RWPE2 (cell line): Measurements from ENCODE around the gene CLTCL1.

Experiments
- ATAC-seq: fragments of 200-7000 bp; cut with Tn5 transposase; 3 replicates; pipeline ENCODE4 v1.9.1; 2021; ENCODE audit warnings: low read depth
- DNase-seq: peaks from one replicate; pipeline ENCODE4 v3.0.0-alpha.2; 2020; ENCODE audit warnings: low spot score
- H3K27ac ChIP-seq: fragments of 450-650 bp; 2 replicates; pipeline ENCODE4 v1.5.1; 2017; ENCODE audit warnings: mild to moderate bottlenecking; ENCODE audit not compliant: poor library complexity, severe bottlenecking
- H3K27me3 ChIP-seq: fragments of 250-450 bp; sonication (Bioruptor Pico); 2 replicates; pipeline ENCODE4 v1.5.1; 2021; ENCODE audit warnings: mild to moderate bottlenecking, moderate library complexity; ENCODE audit not compliant: insufficient read depth, poor library complexity, severe bottlenecking
- H3K36me3 ChIP-seq: fragments of 250-450 bp; sonication (Bioruptor Pico); 2 replicates; pipeline ENCODE4 v1.5.1; 2020; ENCODE audit warnings: low read depth, mild to moderate bottlenecking, moderate library complexity
- H3K4me1 ChIP-seq: fragments of 250-450 bp; sonication (Bioruptor Pico); 2 replicates; pipeline ENCODE4 v1.5.1; 2021; ENCODE audit warnings: mild to moderate bottlenecking, moderate library complexity; ENCODE audit not compliant: insufficient read depth, poor library complexity, severe bottlenecking
- H3K4me3 ChIP-seq: fragments of 250-450 bp; sonication (Bioruptor Pico); 2 replicates; pipeline ENCODE4 v1.5.1; 2021; ENCODE audit warnings: mild to moderate bottlenecking, moderate library complexity; ENCODE audit not compliant: severe bottlenecking
- H3K9me3 ChIP-seq: fragments of 250-450 bp; sonication (Bioruptor Pico); 2 replicates; pipeline ENCODE4 v1.5.1; 2021; ENCODE audit warnings: mild to moderate bottlenecking, moderate library complexity; ENCODE audit not compliant: severe bottlenecking
- CTCF ChIP-seq: fragments of 450-650 bp; IDR thresholded peaks from one replicate; pipeline ENCODE4 v1.5.1; 2017; ENCODE audit warnings: mild to moderate bottlenecking, moderate library complexity; ENCODE audit not compliant: poor library complexity, severe bottlenecking

Gene CLTCL1

GRCh38 chr22:19169002-19169946 is 122.2 kb downstream of the CLTCL1 start:
- peaks cover 37% of the 10 kb centered on the region for H3K27me3 ChIP-seq
- no peak overlapping the region for H3K27ac ChIP-seq
- peak overlapping the region; percentile 11 for H3K4me3 ChIP-seq
- TF ChIP-seq CTCF, result no peak
- no peaks in the 10 kb centered on the region for H3K9me3 ChIP-seq
- no peaks in the 10 kb centered on the region for H3K36me3 ChIP-seq
- peaks cover 10% of the 10 kb centered on the region for H3K4me1 ChIP-seq
- ATAC-seq (no peak), DNase-seq (no peak)

DNA sequence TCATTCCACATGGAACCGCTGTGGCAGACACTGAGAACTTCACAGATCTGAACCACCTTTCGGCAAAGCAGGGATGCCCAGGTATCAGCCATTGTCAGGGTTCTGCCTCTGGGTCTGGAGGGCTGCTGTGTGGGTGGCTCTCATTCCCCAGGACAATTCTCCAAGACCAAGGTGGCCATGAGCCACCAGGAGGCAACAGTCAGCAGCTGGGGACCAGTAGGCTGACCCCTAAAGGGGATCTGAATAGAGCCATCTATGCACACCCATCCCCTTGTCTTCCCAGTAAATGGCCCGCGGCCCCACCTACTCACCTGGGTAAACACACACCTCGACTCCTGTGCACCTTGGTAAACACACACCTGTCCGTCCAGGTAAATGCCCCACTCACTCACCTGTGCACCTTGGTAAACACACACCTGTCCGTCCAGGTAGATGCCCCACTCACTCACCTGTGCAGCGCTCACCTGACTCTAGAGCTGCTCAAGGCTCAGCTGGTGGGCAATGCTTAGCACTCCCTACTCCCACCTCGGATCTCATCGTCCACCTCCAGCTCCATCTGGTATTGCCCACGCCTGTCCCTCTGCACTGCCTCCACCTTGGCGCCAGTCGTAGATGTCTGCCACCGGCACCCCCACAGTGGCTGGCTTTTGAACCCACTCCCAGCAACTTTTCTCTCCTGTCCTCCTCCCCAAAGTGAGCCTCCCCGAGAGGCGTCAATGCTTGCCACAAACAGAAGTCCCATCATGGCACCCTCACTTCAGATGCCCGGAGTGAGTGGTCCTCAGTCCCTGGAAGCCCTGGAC is 123.2 kb downstream of the CLTCL1 start:
- H3K36me3 ChIP-seq, result no peaks in the 10 kb centered on the region
- peaks cover 5% of the 10 kb centered on the region for H3K4me1 ChIP-seq
- ATAC-seq, result no peak
- peaks cover 37% of the 10 kb centered on the region for H3K27me3 ChIP-seq
- H3K4me3 ChIP-seq, result no peak overlapping the region
- H3K9me3 ChIP-seq, result no peaks in the 10 kb centered on the region
- no peak for TF ChIP-seq CTCF
- H3K27ac ChIP-seq, result no peak overlapping the region
- DNase-seq, result no peak

GRCh38 chr22:19167106-19167869 is 124.2 kb downstream of the CLTCL1 start:
- ATAC-seq (no peak), DNase-seq (no peak)
- H3K4me3 ChIP-seq, result no peak overlapping the region
- H3K36me3 ChIP-seq, result no peaks in the 10 kb centered on the region
- H3K27ac ChIP-seq, result no peak overlapping the region
- no peak for TF ChIP-seq CTCF
- no peaks in the 10 kb centered on the region for H3K4me1 ChIP-seq
- peaks cover 37% of the 10 kb centered on the region for H3K27me3 ChIP-seq
- H3K9me3 ChIP-seq, result no peaks in the 10 kb centered on the region

- no peak overlapping the region for H3K4me3 ChIP-seq
- no peaks in the 10 kb centered on the region for H3K9me3 ChIP-seq
- TF ChIP-seq CTCF, result no peak
- DNase-seq, result no peak
- H3K4me1 ChIP-seq, result no peaks in the 10 kb centered on the region
- ATAC-seq, result no peak
- peaks cover 37% of the 10 kb centered on the region for H3K27me3 ChIP-seq
- H3K27ac ChIP-seq, result no peak overlapping the region
- H3K36me3 ChIP-seq, result no peaks in the 10 kb centered on the region
Measured at GRCh38 chr22:19166421-19166820, 125.1 kb downstream of the CLTCL1 start.
